Ovary (tissue), 9 donors: ENCODE measurements around the gene WTAP. TPM values are rescaled to one million over a fixed set of nuclear protein-coding genes. Genes with fewer than 3 reads are reported as not detected.

ENCODE experiments used
- DNase-seq, 5 donors: peaks; one replicate each; pipeline ENCODE4 v3.0.0-alpha.2; 2019 to 2020
- H3K27ac ChIP-seq, 2 donors: fragments of 200-600 bp; one replicate each; pipeline versions ENCODE4 v1.5.1 to v1.8.0; 2019 to 2022
- H3K27me3 ChIP-seq: fragments of 200-600 bp; one replicate; pipeline ENCODE4 v1.8.0; 2022
- H3K36me3 ChIP-seq: fragments of 200-600 bp; sonication (generic); one replicate; pipeline ENCODE4 v1.5.1; 2019
- H3K4me1 ChIP-seq: one replicate; pipeline ENCODE4 v1.8.1; 2013; ENCODE audit warnings: mild to moderate bottlenecking, moderate library complexity; ENCODE audit not compliant: insufficient read depth
- H3K4me3 ChIP-seq: fragments of 200-600 bp; sonication (generic); one replicate; pipeline ENCODE4 v1.5.1; 2017
- H3K9me3 ChIP-seq, 2 donors: fragments of 200-600 bp in 1 of 2; sonication (generic) in 1 of 2; one replicate each; pipeline versions ENCODE4 v1.5.1 to v1.8.1; 2013 to 2019; ENCODE audit warnings: mild to moderate bottlenecking in 1 of 2, moderate library complexity in 1 of 2
- EP300 ChIP-seq: sonication (generic); formaldehyde crosslinking; IDR thresholded peaks from one replicate; pipeline ENCODE4 v1.6.1; 2017; ENCODE audit warnings: antibody characterized with exemption
- POLR2A ChIP-seq: fragments of 450-650 bp; IDR thresholded peaks from one replicate; pipeline ENCODE4 v1.6.1; 2017; ENCODE audit warnings: antibody characterized with exemption, mild to moderate bottlenecking, moderate library complexity
- WGBS, 3 donors: extraction: QIAGEN DNeasy Blood & Tissue Kit in 1 of 3; methylation state at CpG; one replicate each; pipeline versions ENCODE4 v1.1.5 to v1.1.7; 2013 to 2017; 5-methylcytosine and 5-hydroxymethylcytosine counted together
- intact Hi-C, 4 donors: fragments of 100-400 bp; cut with DNase I; formaldehyde crosslinking; loops; one replicate each; pipeline versions ENCODE4 v1.11.0 to v1.15.1; 2022 to 2023
- polyA plus RNA-seq, 2 donors: library from polyadenylated mRNA; stranded (reverse); fragments of 200-250 nt in 1 of 2; fragments of 350-450 nt in 1 of 2; fragmentation: Illumina TruSeq in 1 of 2; extraction: RNeasy Lipid Tissue Mini Kit (QIAGEN cat#74804) in 1 of 2; gene quantifications; one replicate each; pipeline ENCODE4 v1.2.3, GENCODE V29; 2013 to 2014
- total RNA-seq, 7 donors: library from RNA; depleted of rRNA in 2 of 7; stranded (reverse); fragments of >200 nt in 2 of 7; fragmentation: NEBNext Ultra II Directional in 3 of 7; extraction: Animal tissue kit (Norgen Biotek cat#: 25700) in 3 of 7; gene quantifications; one replicate each; pipeline versions ENCODE4 v1.1.0 to v1.2.4, GENCODE V29; 2016 to 2023
- TF ChIP-seq, protein P1 (sequence below), 3 donors: fragments of 450-650 bp in 2 of 3; fragments of 200-600 bp in 1 of 3; IDR thresholded peaks; one replicate each; pipeline versions ENCODE4 v1.5.1 to v1.8.0; 2016 to 2022; ENCODE audit warnings: antibody characterized with exemption in 3 of 3, mild to moderate bottlenecking in 1 of 3
- donor health status: DM: no; HTN: no; CAD: no; lungs with moderate emphysema.
- donor health status: DM: no; HTN: no; CAD: no.
- donor health status: Bipolar disorder and iron deficiency.
- donor health status: DM: yes; HTN: yes; CAD: no.
- donor health status: DM: no; HTN: no; CAD: no.
- donor health status: DM: yes; HTN: yes; CAD: no.

Gene WTAP
- total and polyA plus RNA-seq, 9 donors: 65.3 to 117 (median 95.4) TPM

DNA sequence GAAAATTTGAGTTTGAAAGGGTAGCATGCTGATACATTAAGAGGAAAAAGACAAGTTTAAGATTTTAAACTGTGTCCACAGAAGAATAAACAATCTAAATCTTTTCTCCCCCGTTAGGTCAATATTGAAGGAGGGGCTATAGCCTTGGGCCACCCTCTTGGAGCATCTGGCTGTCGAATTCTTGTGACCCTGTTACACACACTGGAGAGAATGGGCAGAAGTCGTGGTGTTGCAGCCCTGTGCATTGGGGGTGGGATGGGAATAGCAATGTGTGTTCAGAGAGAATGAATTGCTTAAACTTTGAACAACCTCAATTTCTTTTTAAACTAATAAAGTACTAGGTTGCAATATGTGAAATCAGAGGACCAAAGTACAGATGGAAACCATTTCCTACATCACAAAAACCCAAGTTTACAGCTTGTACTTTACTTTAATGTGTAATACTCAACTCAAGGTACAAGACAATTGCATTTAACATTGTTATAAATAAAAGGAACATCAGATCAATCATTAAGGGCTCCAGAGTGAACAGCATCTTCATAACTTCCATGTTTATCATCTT, 51.3 kb downstream of the WTAP start:
- no peak for DNase-seq
- H3K36me3 ChIP-seq: no peaks in the 10 kb centered on the region
- TF ChIP-seq EP300: no peak
- TF ChIP-seq, protein P1, sequence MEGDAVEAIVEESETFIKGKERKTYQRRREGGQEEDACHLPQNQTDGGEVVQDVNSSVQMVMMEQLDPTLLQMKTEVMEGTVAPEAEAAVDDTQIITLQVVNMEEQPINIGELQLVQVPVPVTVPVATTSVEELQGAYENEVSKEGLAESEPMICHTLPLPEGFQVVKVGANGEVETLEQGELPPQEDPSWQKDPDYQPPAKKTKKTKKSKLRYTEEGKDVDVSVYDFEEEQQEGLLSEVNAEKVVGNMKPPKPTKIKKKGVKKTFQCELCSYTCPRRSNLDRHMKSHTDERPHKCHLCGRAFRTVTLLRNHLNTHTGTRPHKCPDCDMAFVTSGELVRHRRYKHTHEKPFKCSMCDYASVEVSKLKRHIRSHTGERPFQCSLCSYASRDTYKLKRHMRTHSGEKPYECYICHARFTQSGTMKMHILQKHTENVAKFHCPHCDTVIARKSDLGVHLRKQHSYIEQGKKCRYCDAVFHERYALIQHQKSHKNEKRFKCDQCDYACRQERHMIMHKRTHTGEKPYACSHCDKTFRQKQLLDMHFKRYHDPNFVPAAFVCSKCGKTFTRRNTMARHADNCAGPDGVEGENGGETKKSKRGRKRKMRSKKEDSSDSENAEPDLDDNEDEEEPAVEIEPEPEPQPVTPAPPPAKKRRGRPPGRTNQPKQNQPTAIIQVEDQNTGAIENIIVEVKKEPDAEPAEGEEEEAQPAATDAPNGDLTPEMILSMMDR (IDR thresholded peaks at IDR 0.05): no peak
- TF ChIP-seq POLR2A: no peak
- WGBS, 3 donors: 47 to 54% (median 48%) methylated on average over 3 of the region's 3 CpGs
- H3K9me3 ChIP-seq: no peaks in the 10 kb centered on the region
- no peak overlapping the region for H3K4me3 ChIP-seq
- H3K4me1 ChIP-seq: peaks cover 1% of the 10 kb centered on the region
- H3K27ac ChIP-seq: no peak overlapping the region
- no peaks in the 10 kb centered on the region for H3K27me3 ChIP-seq
- intact Hi-C loops: no loop called here

DNA sequence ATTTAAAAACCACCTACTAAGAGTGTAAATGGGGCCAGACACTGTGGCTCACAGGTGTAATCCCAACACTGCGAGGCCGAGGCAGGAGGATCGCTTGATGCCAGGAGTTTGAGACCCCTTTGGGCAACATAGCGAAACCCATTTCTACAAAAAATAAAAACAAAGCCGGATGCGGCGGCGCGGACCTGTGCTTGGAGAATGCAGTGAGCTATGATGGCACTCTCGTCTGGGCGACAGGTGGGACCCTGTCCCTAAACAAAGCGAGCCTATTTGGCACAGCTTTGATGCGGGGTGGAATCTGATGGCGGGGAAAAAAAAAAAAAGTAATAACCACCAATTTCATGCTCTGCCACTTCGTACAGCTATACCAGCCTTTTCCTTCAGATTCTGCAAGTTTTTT, 61.0 kb downstream of the WTAP start:
- peak in 2 of 5 donors; percentile 27 to 39 for DNase-seq
- WGBS, 3 donors: 5 to 24% (median 9%) methylated on average over 15 of the region's 15 CpGs
- peaks cover 11% of the 10 kb centered on the region for H3K4me1 ChIP-seq
- H3K4me3 ChIP-seq: peak overlapping the region; percentile 62
- H3K27me3 ChIP-seq: no peaks in the 10 kb centered on the region
- no peaks in the 10 kb centered on the region for H3K9me3 ChIP-seq
- intact Hi-C loops: loop anchor here in 2 of 4 donors (2.0 to 5.0 kb wide), 3 partner anchors 25 to 96 kb away; partner anchors contain the start of genes SOD2 (in 2 of the 2) and ACAT2 (in 1 of the 2)
- H3K27ac ChIP-seq: no peak overlapping the region
- no peaks in the 10 kb centered on the region for H3K36me3 ChIP-seq
- TF ChIP-seq, protein P1 (IDR thresholded peaks at IDR 0.05): no peak
- TF ChIP-seq POLR2A (no peak), EP300 (no peak)

DNA sequence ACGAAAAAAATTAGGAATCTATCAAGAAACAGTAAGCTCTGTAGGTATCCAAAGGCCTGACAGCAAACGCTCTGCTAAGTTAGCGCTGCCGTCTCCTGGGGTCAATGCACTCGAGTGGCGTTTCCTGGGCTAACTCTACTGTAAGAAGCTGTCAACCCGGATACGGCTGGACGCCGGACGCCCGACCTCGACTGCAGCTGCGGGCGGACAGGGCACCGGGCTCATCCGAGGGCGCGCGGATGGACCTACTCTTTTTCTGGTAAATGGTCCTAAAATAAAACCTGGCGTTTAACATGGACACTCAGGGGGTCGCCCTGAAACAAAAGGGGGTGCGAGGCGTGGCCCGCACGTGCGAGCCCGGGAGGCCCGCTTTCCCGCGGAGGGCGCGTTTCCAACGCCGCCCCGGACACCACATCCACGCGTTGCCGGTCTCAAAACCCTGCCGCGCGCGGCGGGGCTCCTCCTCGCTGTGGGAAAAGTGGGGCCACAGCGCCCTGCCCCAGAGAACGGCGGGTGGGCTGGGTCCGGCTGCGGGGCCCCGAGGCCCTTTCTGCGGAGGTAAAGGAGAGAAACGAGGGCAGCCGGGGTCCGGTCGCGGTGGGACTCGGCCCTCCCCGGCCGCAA, 61.6 kb downstream of the WTAP start:
- Histone ChIP-seq H3K36me3 (no peaks in the 10 kb centered on the region), H3K27ac (peak overlapping the region; percentile 89 to 95), H3K4me1 (peaks cover 11% of the 10 kb centered on the region), H3K4me3 (peak overlapping the region; percentile 62), H3K27me3 (no peaks in the 10 kb centered on the region), H3K9me3 (no peaks in the 10 kb centered on the region)
- intact Hi-C loops: loop anchor here in 2 of 4 donors (2.0 to 5.0 kb wide), 3 partner anchors 26 to 97 kb away; partner anchors contain the start of genes SOD2 (in 2 of the 2) and ACAT2 (in 1 of the 2)
- TF ChIP-seq POLR2A (no peak), EP300 (no peak)
- TF ChIP-seq, protein P1 (IDR thresholded peaks at IDR 0.05): no peak
- WGBS, 3 donors: 0% methylated on average over 60 of the region's 60 CpGs
- peak in 3 of 5 donors; percentile 23 to 46 (median 31) for DNase-seq

DNA sequence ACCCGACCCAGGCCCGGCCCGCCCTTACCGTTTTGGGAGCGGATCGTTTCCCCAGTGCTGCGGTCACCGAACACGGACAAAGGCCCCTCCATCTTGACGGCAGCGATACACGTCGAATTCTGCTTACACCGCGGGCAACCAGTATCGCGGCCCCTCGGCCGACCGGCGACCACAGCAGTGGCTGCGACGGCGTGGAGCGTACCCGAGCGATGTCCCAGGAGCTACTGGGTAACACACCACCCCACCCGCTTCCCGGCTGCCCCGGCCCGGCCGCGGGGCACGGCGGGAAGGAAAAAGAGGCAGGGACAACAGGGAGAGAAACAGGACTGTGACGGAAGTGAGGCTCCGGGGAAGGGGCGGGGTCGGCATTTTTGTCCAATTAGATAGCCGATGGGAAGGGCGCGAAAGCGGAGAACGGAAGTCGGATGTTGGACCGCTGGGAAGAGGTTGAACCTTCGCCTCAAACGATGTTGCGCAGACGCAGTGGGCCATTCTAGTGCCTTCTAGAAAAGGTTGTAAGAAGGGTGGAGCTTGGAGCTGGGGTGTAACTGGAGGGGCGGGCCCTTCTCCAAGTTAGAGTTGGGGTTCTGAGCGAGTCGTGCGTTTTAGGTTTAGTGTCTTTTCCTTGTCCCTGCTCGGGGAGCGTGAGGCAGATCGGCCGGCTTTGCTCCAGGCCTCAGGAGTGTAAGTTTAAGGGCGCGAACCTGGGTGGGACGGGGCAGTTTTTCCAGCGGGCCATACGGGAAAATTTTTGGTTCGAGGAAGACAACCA, 62.3 kb downstream of the WTAP start, which contains the start of gene TCP1:
TCP1 (minus strand) TSS at position 226 of the 772 bp plus-strand sequence; CDS start at position 92, 134 bp downstream.
- Histone ChIP-seq H3K27ac (peak within 1 kb of the TSS; percentile 95 to 97), H3K9me3 (no peaks in the 10 kb centered on the region), H3K27me3 (no peaks in the 10 kb centered on the region), H3K4me1 (peaks cover 11% of the 10 kb centered on the region), H3K36me3 (no peaks in the 10 kb centered on the region), H3K4me3 (peak within 1 kb of the TSS; percentile 62)
- intact Hi-C loops: loop anchor here in 2 of 4 donors (2.0 to 5.0 kb wide), 4 partner anchors 27 to 97 kb away; partner anchors contain the start of genes SOD2 (in 2 of the 2) and ACAT2 (in 1 of the 2)
- TF ChIP-seq EP300 (peak; percentile 21), POLR2A (peak; percentile 93)
- TF ChIP-seq, protein P1 (IDR thresholded peaks at IDR 0.05): peak in 1 of 3 donors; percentile 11
- 0 to 1% (median 0%) methylated on average over 60 to 64 of the region's 64 CpGs for WGBS, 3 donors
- DNase-seq: peak; percentile 98 to 100 (median 99)
